Mesenchymal stem cell (in vitro differentiated cells and primary cell): ENCODE data around the gene PRDM8.
A peak's percentile ranks its signal among the peaks of the same experiment; 100 is the strongest.

Experiments
- DNase-seq: peaks from one replicate; pipeline ENCODE4 v3.0.0-alpha.2; 2013
- H2AFZ ChIP-seq: one replicate; pipeline ENCODE4 v1.6.1; 2013; ENCODE audit warnings: low read depth, mild to moderate bottlenecking, control low read depth, inconsistent platforms, low read length, moderate library complexity
- H2AK5ac ChIP-seq: 2 replicates; pipeline ENCODE4 v1.6.1; 2013; ENCODE audit warnings: low read length, moderate library complexity, mild to moderate bottlenecking, inconsistent platforms; ENCODE audit not compliant: severe bottlenecking
- H2BK120ac ChIP-seq: one replicate; pipeline ENCODE4 v1.6.1; 2013; ENCODE audit warnings: low read depth, mild to moderate bottlenecking, inconsistent platforms, low read length, moderate library complexity
- H2BK12ac ChIP-seq, 2 experiments: one replicate each; pipeline ENCODE4 v1.6.1; 2013; ENCODE audit warnings: inconsistent platforms in 2 of 2, low read length in 2 of 2, mild to moderate bottlenecking in 2 of 2, moderate library complexity in 2 of 2, control low read depth in 1 of 2
- H2BK15ac ChIP-seq: one replicate; pipeline ENCODE4 v1.6.1; 2013; ENCODE audit warnings: mild to moderate bottlenecking, low read depth, inconsistent platforms; ENCODE audit not compliant: poor library complexity, severe bottlenecking
- H2BK5ac ChIP-seq: 2 replicates; pipeline ENCODE4 v1.6.1; 2013; ENCODE audit warnings: low read depth, mild to moderate bottlenecking, low read length, control low read depth, inconsistent platforms; ENCODE audit not compliant: poor library complexity, severe bottlenecking
- H3K14ac ChIP-seq, 2 experiments: one replicate each; pipeline ENCODE4 v1.6.1; 2013; ENCODE audit warnings: inconsistent platforms in 2 of 2, low read length in 2 of 2, control low read depth in 1 of 2, mild to moderate bottlenecking in 1 of 2, moderate library complexity in 1 of 2
- H3K18ac ChIP-seq, 2 experiments: one replicate each; pipeline ENCODE4 v1.6.1; 2013; ENCODE audit warnings: inconsistent platforms in 2 of 2, low read length in 2 of 2, control low read depth in 1 of 2, low read depth in 1 of 2, mild to moderate bottlenecking in 1 of 2
- H3K23ac ChIP-seq, 2 experiments: one replicate each; pipeline ENCODE4 v1.6.1; 2013; ENCODE audit warnings: inconsistent platforms in 2 of 2, low read length in 2 of 2, mild to moderate bottlenecking in 2 of 2, moderate library complexity in 2 of 2, control low read depth in 1 of 2
- H3K27ac ChIP-seq: 2 replicates; pipeline ENCODE4 v1.5.1; 2013; ENCODE audit warnings: mild to moderate bottlenecking, moderate library complexity, low read length, control low read depth, inconsistent platforms; ENCODE audit not compliant: poor library complexity, severe bottlenecking
- H3K27me3 ChIP-seq, 2 experiments: 2 replicates each; pipeline versions ENCODE4 v1.6.1 to v1.7.0; 2013; ENCODE audit warnings: low read length in 2 of 2, mild to moderate bottlenecking in 2 of 2, moderate library complexity in 2 of 2, control low read depth in 1 of 2, inconsistent platforms in 1 of 2; ENCODE audit not compliant: control insufficient read depth in 1 of 2, insufficient read depth in 1 of 2
- H3K36me3 ChIP-seq, 2 experiments: 2 replicates each; pipeline versions ENCODE4 v1.6.1 to v1.7.0; 2013; ENCODE audit warnings: low read length in 2 of 2, control low read depth in 1 of 2, inconsistent platforms in 1 of 2, low read depth in 1 of 2, mild to moderate bottlenecking in 1 of 2; ENCODE audit not compliant: insufficient read depth in 2 of 2, control insufficient read depth in 1 of 2
- H3K4ac ChIP-seq, 2 experiments: one replicate each; pipeline ENCODE4 v1.6.1; 2013; ENCODE audit warnings: inconsistent platforms in 2 of 2, low read length in 2 of 2, mild to moderate bottlenecking in 2 of 2, moderate library complexity in 2 of 2, control low read depth in 1 of 2, low read depth in 1 of 2
- H3K4me1 ChIP-seq: 2 replicates; pipeline ENCODE4 v1.6.1; 2013; ENCODE audit warnings: low read depth, low read length, control low read depth; ENCODE audit not compliant: control insufficient read depth, insufficient read depth
- H3K4me2 ChIP-seq: 2 replicates; pipeline ENCODE4 v1.6.1; 2013; ENCODE audit warnings: low read length, mild to moderate bottlenecking, inconsistent platforms; ENCODE audit not compliant: poor library complexity, severe bottlenecking
- H3K4me3 ChIP-seq, 2 experiments: 2 replicates each; pipeline versions ENCODE4 v1.5.1 to v1.7.0; 2013; ENCODE audit warnings: low read length in 2 of 2, mild to moderate bottlenecking in 2 of 2, control low read depth in 1 of 2, low read depth in 1 of 2; ENCODE audit not compliant: insufficient read depth in 1 of 2
- H3K79me1 ChIP-seq: replicated peaks from 2 replicates; pipeline ENCODE4 v1.6.1; 2013; ENCODE audit warnings: mild to moderate bottlenecking, control low read depth, low read length, inconsistent platforms; ENCODE audit not compliant: poor library complexity, severe bottlenecking
- H3K9ac ChIP-seq: 2 replicates; pipeline ENCODE4 v1.7.0; 2013; ENCODE audit warnings: mild to moderate bottlenecking, low read length, moderate library complexity
- H3K9me3 ChIP-seq: 2 replicates; pipeline ENCODE4 v1.7.0; 2013; ENCODE audit warnings: mild to moderate bottlenecking, low read length; ENCODE audit not compliant: control insufficient read depth
- H4K8ac ChIP-seq: one replicate; pipeline ENCODE4 v1.6.1; 2013; ENCODE audit warnings: inconsistent platforms, mild to moderate bottlenecking, low read length, moderate library complexity
- H4K91ac ChIP-seq: one replicate; pipeline ENCODE4 v1.6.1; 2013; ENCODE audit warnings: mild to moderate bottlenecking, low read length, inconsistent platforms
- WGBS: methylation state at CpG from one replicate; pipeline ENCODE4 v1.1.7; 2013; ENCODE audit warnings: mixed read lengths; 5-methylcytosine and 5-hydroxymethylcytosine counted together

Gene PRDM8

GRCh38 chr4:80229590-80229989 lies 32.3 kb downstream of the PRDM8 start:
- Histone ChIP-seq H3K36me3 (no peaks in the 10 kb centered on the region), H4K91ac (no peak overlapping the region), H2BK12ac (no peak overlapping the region), H2AK5ac (no peak overlapping the region), H2BK120ac (no peak overlapping the region), H3K9ac (no peak overlapping the region), H3K79me1 (no peaks in the 10 kb centered on the region), H3K4me1 (no peaks in the 10 kb centered on the region), H3K18ac (no peak overlapping the region), H3K27me3 (no peaks in the 10 kb centered on the region), H3K27ac (no peak overlapping the region), H2BK5ac (no peak overlapping the region), H3K4ac (no peak overlapping the region), H3K9me3 (no peaks in the 10 kb centered on the region), H2AFZ (no peak overlapping the region), H3K4me2 (no peak overlapping the region), H3K23ac (no peak overlapping the region), H3K14ac (no peak overlapping the region), H2BK15ac (no peak overlapping the region), H4K8ac (no peak overlapping the region), H3K4me3 (no peak overlapping the region)
- DNase-seq, result no peak
- 98% methylated on average over 2 of the region's 2 CpGs for WGBS

GRCh38 chr4:80231180-80231579 lies 33.9 kb downstream of the PRDM8 start:
- no peak overlapping the region for H3K14ac ChIP-seq
- H3K9ac ChIP-seq, result no peak overlapping the region
- H2BK15ac ChIP-seq, result no peak overlapping the region
- H2BK12ac ChIP-seq, result no peak overlapping the region
- H3K4me3 ChIP-seq, result no peak overlapping the region
- peak overlapping the region in 1 of 2 experiments; percentile 15 for H3K4ac ChIP-seq
- no peak for DNase-seq
- no peak overlapping the region for H3K27ac ChIP-seq
- H2AFZ ChIP-seq, result no peak overlapping the region
- no peaks in the 10 kb centered on the region for H3K27me3 ChIP-seq
- H4K8ac ChIP-seq, result no peak overlapping the region
- H2BK5ac ChIP-seq, result no peak overlapping the region
- 83% methylated on average over 3 of the region's 5 CpGs for WGBS
- H2AK5ac ChIP-seq, result no peak overlapping the region
- no peaks in the 10 kb centered on the region for H3K36me3 ChIP-seq
- H3K18ac ChIP-seq, result no peak overlapping the region
- H3K23ac ChIP-seq, result no peak overlapping the region
- no peaks in the 10 kb centered on the region for H3K79me1 ChIP-seq
- H4K91ac ChIP-seq, result no peak overlapping the region
- no peak overlapping the region for H3K4me2 ChIP-seq
- H3K9me3 ChIP-seq, result no peaks in the 10 kb centered on the region
- H2BK120ac ChIP-seq, result no peak overlapping the region
- no peaks in the 10 kb centered on the region for H3K4me1 ChIP-seq

DNA sequence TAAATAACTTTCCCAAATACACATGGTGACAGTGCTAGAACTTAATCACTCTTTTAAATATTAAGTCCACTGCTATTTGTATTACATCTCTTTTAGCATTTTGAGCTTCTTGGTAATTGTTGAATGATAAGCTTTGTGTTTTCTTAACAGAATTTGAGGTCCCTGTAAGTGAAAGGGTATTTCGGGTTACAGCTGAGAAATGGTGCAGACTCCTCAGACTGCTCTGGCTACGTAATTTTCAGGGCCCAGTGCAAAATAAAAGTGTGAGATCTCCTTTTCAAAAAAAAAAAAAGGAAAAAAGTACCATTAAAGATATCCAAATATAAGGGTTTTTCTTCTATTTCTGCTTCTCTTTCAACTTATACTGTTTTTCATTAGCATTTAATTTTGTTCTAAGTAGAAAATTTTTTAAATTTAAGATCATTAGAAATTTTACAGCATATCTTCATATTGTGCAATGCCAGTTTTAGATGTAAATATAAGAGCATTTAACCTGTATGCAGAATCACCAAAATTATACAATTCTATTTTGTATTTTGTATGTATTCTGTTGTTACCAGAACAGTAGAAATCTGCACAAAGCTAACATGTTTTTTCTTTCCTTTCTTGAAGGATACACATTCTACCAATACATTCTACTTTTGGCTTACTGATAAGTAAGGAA lies 35.5 kb downstream of the PRDM8 start:
- H2BK15ac ChIP-seq, result no peak overlapping the region
- no peak overlapping the region for H2BK5ac ChIP-seq
- no peak overlapping the region for H3K14ac ChIP-seq
- no peak overlapping the region for H2AK5ac ChIP-seq
- no peak overlapping the region for H3K4ac ChIP-seq
- no peak overlapping the region for H3K4me3 ChIP-seq
- H3K9ac ChIP-seq, result no peak overlapping the region
- H2AFZ ChIP-seq, result no peak overlapping the region
- peaks cover 4% of the 10 kb centered on the region for H3K4me1 ChIP-seq
- no peak overlapping the region for H2BK120ac ChIP-seq
- 100% methylated on average over 1 of the region's 2 CpGs for WGBS
- no peaks in the 10 kb centered on the region for H3K27me3 ChIP-seq
- no peaks in the 10 kb centered on the region for H3K36me3 ChIP-seq
- no peak overlapping the region for H4K91ac ChIP-seq
- no peak overlapping the region for H3K23ac ChIP-seq
- H3K9me3 ChIP-seq, result no peaks in the 10 kb centered on the region
- H3K79me1 ChIP-seq, result no peaks in the 10 kb centered on the region
- H4K8ac ChIP-seq, result no peak overlapping the region
- no peak overlapping the region for H3K4me2 ChIP-seq
- DNase-seq, result no peak
- H2BK12ac ChIP-seq, result no peak overlapping the region
- no peak overlapping the region for H3K27ac ChIP-seq
- no peak overlapping the region for H3K18ac ChIP-seq

DNA sequence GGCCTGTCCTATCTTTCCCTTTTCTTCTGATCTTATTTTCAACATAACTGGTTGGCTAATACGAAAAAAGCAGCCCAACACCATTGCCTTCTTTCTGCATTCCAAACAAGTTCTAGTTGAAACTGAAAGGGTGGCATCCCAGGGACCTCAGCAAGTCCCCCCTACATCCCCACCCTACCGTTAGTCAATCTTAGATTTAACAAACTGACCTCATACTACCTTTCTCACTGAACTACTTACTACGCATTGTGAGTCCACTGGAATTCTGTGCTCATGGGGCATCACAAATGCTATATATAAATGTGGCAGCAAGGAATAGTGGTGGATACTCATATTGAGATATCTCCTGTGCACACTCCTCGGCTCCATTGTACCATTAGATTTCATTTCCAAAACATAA lies 36.1 kb downstream of the PRDM8 start:
- Histone ChIP-seq H3K4ac (no peak overlapping the region), H3K23ac (no peak overlapping the region), H3K36me3 (no peaks in the 10 kb centered on the region), H3K9ac (no peak overlapping the region), H3K27me3 (no peaks in the 10 kb centered on the region), H2BK5ac (no peak overlapping the region), H2AK5ac (no peak overlapping the region), H2AFZ (no peak overlapping the region), H3K4me1 (peaks cover 4% of the 10 kb centered on the region), H4K91ac (no peak overlapping the region), H3K4me3 (no peak overlapping the region), H4K8ac (no peak overlapping the region), H2BK12ac (no peak overlapping the region), H3K27ac (no peak overlapping the region), H3K79me1 (no peaks in the 10 kb centered on the region), H3K9me3 (no peaks in the 10 kb centered on the region), H3K4me2 (no peak overlapping the region), H3K14ac (no peak overlapping the region), H2BK120ac (no peak overlapping the region), H3K18ac (no peak overlapping the region), H2BK15ac (no peak overlapping the region)
- no peak for DNase-seq
- 75% methylated on average over 3 of the region's 4 CpGs for WGBS
